Measurements from ENCODE around the gene PADI6.

PADI6 gene

DNA sequence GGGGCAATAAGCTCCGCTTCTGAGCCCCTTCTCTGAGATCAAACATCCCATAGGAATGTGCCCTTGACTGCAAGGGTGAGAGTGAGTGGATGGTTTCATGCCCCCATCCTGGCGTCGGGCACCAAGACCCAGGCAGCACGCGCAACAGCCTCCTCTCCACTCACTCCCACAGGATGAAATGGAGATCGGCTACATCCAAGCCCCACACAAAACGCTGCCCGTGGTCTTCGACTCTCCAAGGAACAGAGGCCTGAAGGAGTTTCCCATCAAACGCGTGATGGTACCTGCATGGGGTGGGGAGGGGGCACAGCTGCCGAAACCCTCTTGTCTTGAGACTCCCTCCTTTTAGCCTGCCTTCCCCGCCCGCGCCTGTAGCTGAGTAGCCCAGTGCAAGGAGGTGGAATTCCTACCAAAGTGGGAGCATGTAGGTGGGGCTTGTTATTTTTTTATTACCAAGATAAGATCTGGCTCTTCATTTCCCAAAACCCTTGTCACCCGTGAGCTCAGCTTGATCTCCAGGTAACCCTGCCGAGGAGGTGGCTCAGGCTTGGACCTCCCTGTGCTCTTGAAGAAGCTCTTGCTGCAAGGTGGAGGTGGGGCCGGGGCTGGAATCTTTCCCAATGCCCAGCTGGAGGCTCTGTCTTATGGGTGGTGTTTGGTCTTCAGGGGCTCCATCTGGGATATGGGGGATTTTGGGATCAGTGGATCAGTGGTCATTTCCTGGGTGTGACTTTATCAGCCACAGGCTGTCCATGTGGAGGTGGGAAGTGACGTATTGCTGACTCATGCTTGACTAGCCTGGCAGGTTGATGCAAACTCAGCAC lies 24.0 kb upstream of the PADI6 start:
- Histone ChIP-seq H2BK120ac (ENCODE audit: insufficient read depth, low read length, poor library complexity) (no peak overlapping the region), H3K9me3 (ENCODE audit: insufficient read depth, low read depth, low read length) (peaks cover 9% of the 10 kb centered on the region), H4K91ac (ENCODE audit: low read depth, low read length) (no peak overlapping the region), H3K36me3 (ENCODE audit: control insufficient read depth in 1 of 2, insufficient read depth in 2 of 2, low read length in 2 of 2) (no peaks in the 10 kb centered on the region), H3K79me1 (ENCODE audit: low read length) (no peaks in the 10 kb centered on the region), H2AK5ac (ENCODE audit: low read length) (no peak overlapping the region), H3K4me3 (ENCODE audit: low read depth, low read length) (no peak overlapping the region), H2BK12ac (ENCODE audit: low read length) (no peak overlapping the region), H2BK5ac (ENCODE audit: low read depth, low read length, poor library complexity) (no peak overlapping the region), H3K14ac (ENCODE audit: low read length) (no peak overlapping the region), H4K12ac (ENCODE audit: low read depth, low read length) (no peak overlapping the region), H3K4me1 (ENCODE audit: control insufficient read depth in 1 of 2, insufficient read depth in 2 of 2, low read length in 2 of 2) (peaks cover 0 to 3% of the 10 kb centered on the region in 2 experiments), H3K23ac (ENCODE audit: low read length) (no peak overlapping the region), H2AFZ (ENCODE audit: insufficient read depth, low read length, poor library complexity) (no peak overlapping the region), H3K27me3 (ENCODE audit: insufficient read depth, low read length) (no peaks in the 10 kb centered on the region), H4K8ac (ENCODE audit: low read depth, low read length) (no peak overlapping the region), H3K27ac (ENCODE audit: low read depth, low read length) (no peak overlapping the region), H3K79me2 (ENCODE audit: control insufficient read depth, insufficient read depth, low read length, poor library complexity) (no peaks in the 10 kb centered on the region), H3K4me2 (ENCODE audit: low read length) (no peak overlapping the region), H3K18ac (ENCODE audit: low read length) (no peak overlapping the region), H3K9ac (ENCODE audit: low read length) (no peak overlapping the region), H3K4ac (ENCODE audit: low read depth, low read length) (no peak overlapping the region)
- peak in 1 of 2 donors; percentile 14 for DNase-seq
- no CpG with 5 or more reads among the region's 19 CpGs for WGBS (ENCODE audit: extremely low coverage, insufficient coverage, insufficient read length)

- H3K14ac ChIP-seq (ENCODE audit: low read length), result no peak overlapping the region
- H2BK120ac ChIP-seq (ENCODE audit: insufficient read depth, low read length, poor library complexity), result no peak overlapping the region
- H4K8ac ChIP-seq (ENCODE audit: low read depth, low read length), result no peak overlapping the region
- no peak overlapping the region for H2AK5ac ChIP-seq (ENCODE audit: low read length)
- H2AFZ ChIP-seq (ENCODE audit: insufficient read depth, low read length, poor library complexity), result no peak overlapping the region
- WGBS (ENCODE audit: extremely low coverage, insufficient coverage, insufficient read length), result no CpG with 5 or more reads among the region's 14 CpGs
- no peaks in the 10 kb centered on the region for H3K36me3 ChIP-seq (ENCODE audit: control insufficient read depth in 1 of 2, insufficient read depth in 2 of 2, low read length in 2 of 2)
- H3K27me3 ChIP-seq (ENCODE audit: insufficient read depth, low read length), result no peaks in the 10 kb centered on the region
- no peak overlapping the region for H4K91ac ChIP-seq (ENCODE audit: low read depth, low read length)
- no peak overlapping the region for H3K9ac ChIP-seq (ENCODE audit: low read length)
- H3K4ac ChIP-seq (ENCODE audit: low read depth, low read length), result no peak overlapping the region
- H2BK12ac ChIP-seq (ENCODE audit: low read length), result no peak overlapping the region
- no peak overlapping the region for H3K27ac ChIP-seq (ENCODE audit: low read depth, low read length)
- no peaks in the 10 kb centered on the region for H3K79me1 ChIP-seq (ENCODE audit: low read length)
- no peaks in the 10 kb centered on the region for H3K79me2 ChIP-seq (ENCODE audit: control insufficient read depth, insufficient read depth, low read length, poor library complexity)
- no peak overlapping the region for H3K18ac ChIP-seq (ENCODE audit: low read length)
- no peak overlapping the region for H3K4me3 ChIP-seq (ENCODE audit: low read depth, low read length)
- DNase-seq, result no peak
- peaks cover 7% of the 10 kb centered on the region for H3K9me3 ChIP-seq (ENCODE audit: insufficient read depth, low read depth, low read length)
- no peak overlapping the region for H2BK5ac ChIP-seq (ENCODE audit: low read depth, low read length, poor library complexity)
- H3K23ac ChIP-seq (ENCODE audit: low read length), result no peak overlapping the region
- H4K12ac ChIP-seq (ENCODE audit: low read depth, low read length), result no peak overlapping the region
- no peak overlapping the region for H3K4me2 ChIP-seq (ENCODE audit: low read length)
- H3K4me1 ChIP-seq (ENCODE audit: control insufficient read depth in 1 of 2, insufficient read depth in 2 of 2, low read length in 2 of 2), result peaks cover 0 to 3% of the 10 kb centered on the region in 2 experiments
These were observed 23.3 kb upstream of the PADI6 start for GRCh38 chr1:17348593-17349234.

DNA sequence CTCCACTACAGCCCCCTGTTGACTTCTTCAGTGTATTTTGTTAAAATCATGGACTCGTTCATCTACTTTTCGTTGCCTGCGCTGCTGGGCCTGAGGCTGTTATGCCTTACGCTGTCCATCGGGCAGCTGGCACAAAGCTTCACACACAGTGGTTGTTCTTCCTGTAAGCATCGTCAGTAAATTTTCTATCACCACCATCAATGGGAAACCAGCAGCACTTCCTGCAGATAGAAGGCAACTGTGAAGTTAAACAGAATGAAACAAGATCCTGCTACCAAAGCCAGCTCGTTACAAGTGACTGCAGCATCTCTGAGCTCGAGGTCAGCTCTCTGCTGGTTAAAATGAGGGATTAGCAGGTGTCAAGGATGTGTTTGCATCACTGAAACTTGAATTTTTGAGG lies 21.9 kb upstream of the PADI6 start:
- H2BK120ac ChIP-seq (ENCODE audit: insufficient read depth, low read length, poor library complexity), result no peak overlapping the region
- no peak overlapping the region for H3K18ac ChIP-seq (ENCODE audit: low read length)
- DNase-seq, result no peak
- H4K91ac ChIP-seq (ENCODE audit: low read depth, low read length), result no peak overlapping the region
- no peak overlapping the region for H3K23ac ChIP-seq (ENCODE audit: low read length)
- no peak overlapping the region for H3K9ac ChIP-seq (ENCODE audit: low read length)
- no peak overlapping the region for H2BK5ac ChIP-seq (ENCODE audit: low read depth, low read length, poor library complexity)
- no peak overlapping the region for H2BK12ac ChIP-seq (ENCODE audit: low read length)
- H3K4me2 ChIP-seq (ENCODE audit: low read length), result no peak overlapping the region
- H4K8ac ChIP-seq (ENCODE audit: low read depth, low read length), result no peak overlapping the region
- no peak overlapping the region for H3K4ac ChIP-seq (ENCODE audit: low read depth, low read length)
- H2AK5ac ChIP-seq (ENCODE audit: low read length), result no peak overlapping the region
- no peak overlapping the region for H3K27ac ChIP-seq (ENCODE audit: low read depth, low read length)
- H3K79me2 ChIP-seq (ENCODE audit: control insufficient read depth, insufficient read depth, low read length, poor library complexity), result no peaks in the 10 kb centered on the region
- no CpG with 5 or more reads among the region's 8 CpGs for WGBS (ENCODE audit: extremely low coverage, insufficient coverage, insufficient read length)
- H3K27me3 ChIP-seq (ENCODE audit: insufficient read depth, low read length), result no peaks in the 10 kb centered on the region
- no peak overlapping the region for H3K4me3 ChIP-seq (ENCODE audit: low read depth, low read length)
- H3K36me3 ChIP-seq (ENCODE audit: control insufficient read depth in 1 of 2, insufficient read depth in 2 of 2, low read length in 2 of 2), result no peaks in the 10 kb centered on the region
- no peak overlapping the region for H3K14ac ChIP-seq (ENCODE audit: low read length)
- H4K12ac ChIP-seq (ENCODE audit: low read depth, low read length), result no peak overlapping the region
- H3K9me3 ChIP-seq (ENCODE audit: insufficient read depth, low read depth, low read length), result peaks cover 7% of the 10 kb centered on the region
- no peak overlapping the region for H2AFZ ChIP-seq (ENCODE audit: insufficient read depth, low read length, poor library complexity)
- H3K4me1 ChIP-seq (ENCODE audit: control insufficient read depth in 1 of 2, insufficient read depth in 2 of 2, low read length in 2 of 2), result peaks cover 0 to 3% of the 10 kb centered on the region in 2 experiments
- no peaks in the 10 kb centered on the region for H3K79me1 ChIP-seq (ENCODE audit: low read length)

- Histone ChIP-seq H4K91ac (ENCODE audit: low read depth, low read length) (no peak overlapping the region), H2BK5ac (ENCODE audit: low read depth, low read length, poor library complexity) (no peak overlapping the region), H3K4me1 (ENCODE audit: control insufficient read depth in 1 of 2, insufficient read depth in 2 of 2, low read length in 2 of 2) (peaks cover 0 to 3% of the 10 kb centered on the region in 2 experiments), H2BK12ac (ENCODE audit: low read length) (no peak overlapping the region), H3K27ac (ENCODE audit: low read depth, low read length) (no peak overlapping the region), H3K27me3 (ENCODE audit: insufficient read depth, low read length) (no peaks in the 10 kb centered on the region), H3K14ac (ENCODE audit: low read length) (no peak overlapping the region), H3K79me1 (ENCODE audit: low read length) (no peaks in the 10 kb centered on the region), H3K9me3 (ENCODE audit: insufficient read depth, low read depth, low read length) (peaks cover 4% of the 10 kb centered on the region), H2BK120ac (ENCODE audit: insufficient read depth, low read length, poor library complexity) (no peak overlapping the region), H3K4me3 (ENCODE audit: low read depth, low read length) (no peak overlapping the region), H2AK5ac (ENCODE audit: low read length) (no peak overlapping the region), H3K9ac (ENCODE audit: low read length) (no peak overlapping the region), H3K18ac (ENCODE audit: low read length) (no peak overlapping the region), H4K8ac (ENCODE audit: low read depth, low read length) (no peak overlapping the region), H3K36me3 (ENCODE audit: control insufficient read depth in 1 of 2, insufficient read depth in 2 of 2, low read length in 2 of 2) (no peaks in the 10 kb centered on the region), H4K12ac (ENCODE audit: low read depth, low read length) (no peak overlapping the region), H3K4me2 (ENCODE audit: low read length) (no peak overlapping the region), H3K4ac (ENCODE audit: low read depth, low read length) (no peak overlapping the region), H3K79me2 (ENCODE audit: control insufficient read depth, insufficient read depth, low read length, poor library complexity) (no peaks in the 10 kb centered on the region), H2AFZ (ENCODE audit: insufficient read depth, low read length, poor library complexity) (no peak overlapping the region), H3K23ac (ENCODE audit: low read length) (no peak overlapping the region)
- DNase-seq, result no peak
- WGBS (ENCODE audit: extremely low coverage, insufficient coverage, insufficient read length), result no CpG with 5 or more reads among the region's 7 CpGs
These were observed 21.0 kb upstream of the PADI6 start for GRCh38 chr1:17350928-17351446.

Measured in trophoblast cell (in vitro differentiated cells and primary cell).